HepG2 (cell line): Measurements from ENCODE around the gene SLC22A9. TPM values are rescaled to one million over a fixed set of nuclear protein-coding genes. Genes with fewer than 3 reads are reported as not detected.
A peak's percentile ranks its signal among the peaks of the same experiment; 100 is the strongest.

Experiments
- ASH2L ChIP-seq: fragments of 300-600, 200-600 bp; sonication (generic); IDR thresholded peaks from 2 replicates; pipeline ENCODE4 v1.7.0; 2017; ENCODE audit warnings: low read depth, mild to moderate bottlenecking, moderate library complexity, mixed read lengths, low read length; ENCODE audit not compliant: insufficient read length
- ATF1 ChIP-seq: IDR thresholded peaks from 2 replicates; pipeline ENCODE4 v1.6.1; 2016; ENCODE audit warnings: mild to moderate bottlenecking, control low read depth
- DPF2 ChIP-seq: sonication (generic); formaldehyde crosslinking; IDR thresholded peaks from 2 replicates; pipeline ENCODE4 v1.4.0; 2020; ENCODE audit warnings: mild to moderate bottlenecking, low read depth, missing genetic modification reagents, borderline replicate concordance
- ELF3 ChIP-seq: IDR thresholded peaks from 2 replicates; pipeline ENCODE4 v1.6.1; 2016; ENCODE audit warnings: missing genetic modification reagents, missing compliant biosample characterization
- FOXA1 ChIP-seq, 2 experiments: fragments of 450-650 bp in 1 of 2; sonication (generic) in 1 of 2; formaldehyde crosslinking in 1 of 2; IDR thresholded peaks; 2 replicates each; pipeline versions ENCODE4 v1.4.0 to v1.6.1; 2016 to 2020; ENCODE audit warnings: missing genetic modification reagents in 1 of 2
- HNF4G ChIP-seq, 2 experiments: sonication (generic) in 1 of 2; formaldehyde crosslinking in 1 of 2; IDR thresholded peaks; 2 replicates each; pipeline versions ENCODE4 v1.4.0 to v1.6.1; 2011 to 2020; ENCODE audit warnings: borderline replicate concordance in 2 of 2, low read depth in 2 of 2, mild to moderate bottlenecking in 2 of 2, low read length in 1 of 2, missing genetic modification reagents in 1 of 2, moderate library complexity in 1 of 2
- STAG1 ChIP-seq: sonication (generic); formaldehyde crosslinking; IDR thresholded peaks from 2 replicates; pipeline ENCODE4 v1.4.0; 2020; ENCODE audit warnings: missing genetic modification reagents
- TCF7 ChIP-seq: sonication (generic); IDR thresholded peaks from 2 replicates; pipeline ENCODE4 v1.6.1; 2016; ENCODE audit warnings: antibody characterized with exemption, low read depth
- TGIF2 ChIP-seq: IDR thresholded peaks from 2 replicates; pipeline ENCODE4 v1.6.1; 2016; ENCODE audit warnings: control low read depth, missing compliant biosample characterization
- YEATS4 ChIP-seq: sonication (generic); formaldehyde crosslinking; IDR thresholded peaks from 2 replicates; pipeline ENCODE4 v1.4.0; 2020; ENCODE audit warnings: missing genetic modification reagents, borderline replicate concordance
- ZNF510 ChIP-seq: sonication (generic); formaldehyde crosslinking; IDR thresholded peaks from 2 replicates; pipeline ENCODE4 v1.4.0; 2020; ENCODE audit warnings: low read depth, mild to moderate bottlenecking, missing genetic modification reagents
- ZNF552 ChIP-seq: sonication (generic); formaldehyde crosslinking; IDR thresholded peaks from 2 replicates; pipeline ENCODE4 v1.9.0; 2022; ENCODE audit warnings: missing genetic modification reagents, mild to moderate bottlenecking, borderline replicate concordance
- polyA plus RNA-seq, 8 experiments: library from polyadenylated mRNA; depleted of rRNA in 3 of 8; stranded (reverse) in 7 of 8; unstranded in 1 of 8; fragments of >200 nt; fragmentation: Illumina TruSeq in 4 of 8; extraction: Trizol in 4 of 8; gene quantifications; 2 replicates each; pipeline versions ENCODE4 v1.2.1 to v1.2.3, GENCODE V29; 2011 to 2016; ENCODE audit warnings: low read depth in 4 of 8, missing spikeins in 1 of 8, mixed read lengths in 1 of 8; ENCODE audit not compliant: insufficient read depth in 1 of 8
- total RNA-seq, 5 experiments: library from RNA; depleted of rRNA; stranded (reverse); fragments of >200 nt; fragmentation: Illumina TruSeq; extraction: Trizol; gene quantifications; 2 replicates each; pipeline ENCODE4 v1.2.3, GENCODE V29; 2016; ENCODE audit warnings: low read depth in 1 of 5
- TF ChIP-seq, protein P1 (sequence below): sonication (generic); formaldehyde crosslinking; IDR thresholded peaks from 2 replicates; pipeline ENCODE4 v1.4.0; 2020; ENCODE audit warnings: missing genetic modification reagents
- TF ChIP-seq, protein P2 (sequence below): sonication (generic); formaldehyde crosslinking; IDR thresholded peaks from 2 replicates; pipeline ENCODE4 v1.5.0; 2020; ENCODE audit warnings: missing genetic modification reagents
- TF ChIP-seq, protein P3 (sequence below): sonication (generic); formaldehyde crosslinking; IDR thresholded peaks from 2 replicates; pipeline ENCODE4 v1.4.0; 2020; ENCODE audit warnings: missing genetic modification reagents, mild to moderate bottlenecking, borderline replicate concordance
- TF ChIP-seq, protein P4 (sequence below): sonication (generic); formaldehyde crosslinking; IDR thresholded peaks from 2 replicates; pipeline ENCODE4 v1.8.0; 2022; ENCODE audit warnings: mild to moderate bottlenecking, missing genetic modification reagents; ENCODE audit not compliant: insufficient replicate concordance

SLC22A9 gene
- total and polyA plus RNA-seq, 2 of the 13 experiments (the other 11 are each of a cell fraction or from before 2014, with no cell fraction given), result 4.0 to 11.7 TPM

DNA sequence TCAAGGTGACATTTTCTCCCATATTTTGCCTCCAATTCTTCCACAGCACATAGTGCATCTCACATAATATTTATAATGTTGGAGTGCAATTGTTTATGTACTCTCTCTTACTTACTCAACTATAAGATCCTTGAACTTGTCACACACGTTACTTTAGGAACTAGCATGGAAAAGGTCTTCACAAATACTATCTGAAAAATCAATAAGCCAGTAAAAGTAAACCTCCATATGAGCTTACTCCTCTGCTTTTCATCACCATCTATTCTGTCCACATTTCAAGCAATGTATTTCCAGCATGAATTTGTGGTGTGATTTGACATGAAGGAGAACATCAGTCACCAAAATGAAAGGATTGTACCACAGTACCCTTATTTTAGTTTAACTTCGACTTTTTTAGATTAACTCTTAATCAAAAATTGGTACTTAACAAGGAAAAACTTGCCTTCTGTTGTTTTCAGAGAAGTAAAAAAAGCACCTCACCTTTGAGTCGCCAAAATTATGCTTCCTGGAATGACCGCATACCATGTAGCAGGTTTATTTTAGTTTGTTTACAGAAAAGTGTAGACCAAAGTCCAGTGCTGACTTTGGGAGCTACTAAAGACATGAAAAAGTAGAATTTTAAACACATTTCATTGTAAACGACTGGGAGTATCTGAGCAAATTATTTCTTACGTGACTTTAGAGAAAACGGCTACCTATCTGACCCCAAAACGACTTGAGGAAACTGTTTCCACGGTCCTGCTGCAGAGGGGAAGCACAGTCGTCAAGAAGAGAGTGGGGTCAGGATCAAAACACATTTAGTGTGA is at the start of gene SLC22A9 (continued):
- TF ChIP-seq, protein P1, sequence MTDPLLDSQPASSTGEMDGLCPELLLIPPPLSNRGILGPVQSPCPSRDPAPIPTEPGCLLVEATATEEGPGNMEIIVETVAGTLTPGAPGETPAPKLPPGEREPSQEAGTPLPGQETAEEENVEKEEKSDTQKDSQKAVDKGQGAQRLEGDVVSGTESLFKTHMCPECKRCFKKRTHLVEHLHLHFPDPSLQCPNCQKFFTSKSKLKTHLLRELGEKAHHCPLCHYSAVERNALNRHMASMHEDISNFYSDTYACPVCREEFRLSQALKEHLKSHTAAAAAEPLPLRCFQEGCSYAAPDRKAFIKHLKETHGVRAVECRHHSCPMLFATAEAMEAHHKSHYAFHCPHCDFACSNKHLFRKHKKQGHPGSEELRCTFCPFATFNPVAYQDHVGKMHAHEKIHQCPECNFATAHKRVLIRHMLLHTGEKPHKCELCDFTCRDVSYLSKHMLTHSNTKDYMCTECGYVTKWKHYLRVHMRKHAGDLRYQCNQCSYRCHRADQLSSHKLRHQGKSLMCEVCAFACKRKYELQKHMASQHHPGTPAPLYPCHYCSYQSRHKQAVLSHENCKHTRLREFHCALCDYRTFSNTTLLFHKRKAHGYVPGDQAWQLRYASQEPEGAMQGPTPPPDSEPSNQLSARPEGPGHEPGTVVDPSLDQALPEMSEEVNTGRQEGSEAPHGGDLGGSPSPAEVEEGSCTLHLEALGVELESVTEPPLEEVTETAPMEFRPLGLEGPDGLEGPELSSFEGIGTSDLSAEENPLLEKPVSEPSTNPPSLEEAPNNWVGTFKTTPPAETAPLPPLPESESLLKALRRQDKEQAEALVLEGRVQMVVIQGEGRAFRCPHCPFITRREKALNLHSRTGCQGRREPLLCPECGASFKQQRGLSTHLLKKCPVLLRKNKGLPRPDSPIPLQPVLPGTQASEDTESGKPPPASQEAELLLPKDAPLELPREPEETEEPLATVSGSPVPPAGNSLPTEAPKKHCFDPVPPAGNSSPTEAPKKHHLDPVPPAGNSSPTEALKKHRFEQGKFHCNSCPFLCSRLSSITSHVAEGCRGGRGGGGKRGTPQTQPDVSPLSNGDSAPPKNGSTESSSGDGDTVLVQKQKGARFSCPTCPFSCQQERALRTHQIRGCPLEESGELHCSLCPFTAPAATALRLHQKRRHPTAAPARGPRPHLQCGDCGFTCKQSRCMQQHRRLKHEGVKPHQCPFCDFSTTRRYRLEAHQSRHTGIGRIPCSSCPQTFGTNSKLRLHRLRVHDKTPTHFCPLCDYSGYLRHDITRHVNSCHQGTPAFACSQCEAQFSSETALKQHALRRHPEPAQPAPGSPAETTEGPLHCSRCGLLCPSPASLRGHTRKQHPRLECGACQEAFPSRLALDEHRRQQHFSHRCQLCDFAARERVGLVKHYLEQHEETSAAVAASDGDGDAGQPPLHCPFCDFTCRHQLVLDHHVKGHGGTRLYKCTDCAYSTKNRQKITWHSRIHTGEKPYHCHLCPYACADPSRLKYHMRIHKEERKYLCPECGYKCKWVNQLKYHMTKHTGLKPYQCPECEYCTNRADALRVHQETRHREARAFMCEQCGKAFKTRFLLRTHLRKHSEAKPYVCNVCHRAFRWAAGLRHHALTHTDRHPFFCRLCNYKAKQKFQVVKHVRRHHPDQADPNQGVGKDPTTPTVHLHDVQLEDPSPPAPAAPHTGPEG (CRISPR knock-in tag), result no peak
- no peak for TF ChIP-seq ZNF552 (CRISPR knock-in tag)
- TF ChIP-seq, protein P2, sequence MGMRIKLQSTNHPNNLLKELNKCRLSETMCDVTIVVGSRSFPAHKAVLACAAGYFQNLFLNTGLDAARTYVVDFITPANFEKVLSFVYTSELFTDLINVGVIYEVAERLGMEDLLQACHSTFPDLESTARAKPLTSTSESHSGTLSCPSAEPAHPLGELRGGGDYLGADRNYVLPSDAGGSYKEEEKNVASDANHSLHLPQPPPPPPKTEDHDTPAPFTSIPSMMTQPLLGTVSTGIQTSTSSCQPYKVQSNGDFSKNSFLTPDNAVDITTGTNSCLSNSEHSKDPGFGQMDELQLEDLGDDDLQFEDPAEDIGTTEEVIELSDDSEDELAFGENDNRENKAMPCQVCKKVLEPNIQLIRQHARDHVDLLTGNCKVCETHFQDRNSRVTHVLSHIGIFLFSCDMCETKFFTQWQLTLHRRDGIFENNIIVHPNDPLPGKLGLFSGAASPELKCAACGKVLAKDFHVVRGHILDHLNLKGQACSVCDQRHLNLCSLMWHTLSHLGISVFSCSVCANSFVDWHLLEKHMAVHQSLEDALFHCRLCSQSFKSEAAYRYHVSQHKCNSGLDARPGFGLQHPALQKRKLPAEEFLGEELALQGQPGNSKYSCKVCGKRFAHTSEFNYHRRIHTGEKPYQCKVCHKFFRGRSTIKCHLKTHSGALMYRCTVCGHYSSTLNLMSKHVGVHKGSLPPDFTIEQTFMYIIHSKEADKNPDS (CRISPR knock-in tag), result peak; percentile 89
- TF ChIP-seq TGIF2 (CRISPR knock-in tag), result peak; percentile 29; the same call in 1 of the 2 replicates
- 0 out of 2 replicates have a peak, but pooled peaks have one; percentile 20 for TF ChIP-seq ZNF510 (CRISPR knock-in tag)
- peak; percentile 93 for TF ChIP-seq ASH2L
- peak; percentile 40; the same call in 1 of the 2 replicates for TF ChIP-seq YEATS4
- TF ChIP-seq HNF4G (IDR thresholded peaks at IDR 0.05; ENCODE audit: borderline replicate concordance, low read depth, low read length), result peak; percentile 60; the same call in 1 of the 2 replicates
- TF ChIP-seq HNF4G (CRISPR knock-in tag; IDR thresholded peaks at IDR 0.05; ENCODE audit: borderline replicate concordance, low read depth), result 0 out of 2 replicates have a peak, but pooled peaks have one; percentile 13
- TF ChIP-seq STAG1 (CRISPR knock-in tag), result peak; percentile 5; the same call in 1 of the 2 replicates
- peak; percentile 61 for TF ChIP-seq ELF3 (CRISPR knock-in tag)
- TF ChIP-seq, protein P3, sequence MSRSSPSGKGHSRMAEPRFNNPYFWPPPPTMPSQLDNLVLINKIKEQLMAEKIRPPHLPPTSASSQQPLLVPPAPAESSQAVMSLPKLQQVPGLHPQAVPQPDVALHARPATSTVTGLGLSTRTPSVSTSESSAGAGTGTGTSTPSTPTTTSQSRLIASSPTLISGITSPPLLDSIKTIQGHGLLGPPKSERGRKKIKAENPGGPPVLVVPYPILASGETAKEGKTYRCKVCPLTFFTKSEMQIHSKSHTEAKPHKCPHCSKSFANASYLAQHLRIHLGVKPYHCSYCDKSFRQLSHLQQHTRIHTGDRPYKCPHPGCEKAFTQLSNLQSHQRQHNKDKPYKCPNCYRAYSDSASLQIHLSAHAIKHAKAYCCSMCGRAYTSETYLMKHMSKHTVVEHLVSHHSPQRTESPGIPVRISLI (CRISPR knock-in tag), result peak; percentile 68; the same call in 1 of the 2 replicates
- TF ChIP-seq FOXA1 (IDR thresholded peaks at IDR 0.05), result no peak
- peak; percentile 31; the same call in 1 of the 2 replicates for TF ChIP-seq FOXA1 (CRISPR knock-in tag; IDR thresholded peaks at IDR 0.05)
- TF ChIP-seq ATF1 (CRISPR knock-in tag), result 0 out of 2 replicates have a peak, but pooled peaks have one; percentile 35
- peak; percentile 14; the same call in 1 of the 2 replicates for TF ChIP-seq TCF7
- TF ChIP-seq DPF2 (CRISPR knock-in tag), result 0 out of 2 replicates have a peak, but pooled peaks have one; percentile 18
- TF ChIP-seq, protein P4, sequence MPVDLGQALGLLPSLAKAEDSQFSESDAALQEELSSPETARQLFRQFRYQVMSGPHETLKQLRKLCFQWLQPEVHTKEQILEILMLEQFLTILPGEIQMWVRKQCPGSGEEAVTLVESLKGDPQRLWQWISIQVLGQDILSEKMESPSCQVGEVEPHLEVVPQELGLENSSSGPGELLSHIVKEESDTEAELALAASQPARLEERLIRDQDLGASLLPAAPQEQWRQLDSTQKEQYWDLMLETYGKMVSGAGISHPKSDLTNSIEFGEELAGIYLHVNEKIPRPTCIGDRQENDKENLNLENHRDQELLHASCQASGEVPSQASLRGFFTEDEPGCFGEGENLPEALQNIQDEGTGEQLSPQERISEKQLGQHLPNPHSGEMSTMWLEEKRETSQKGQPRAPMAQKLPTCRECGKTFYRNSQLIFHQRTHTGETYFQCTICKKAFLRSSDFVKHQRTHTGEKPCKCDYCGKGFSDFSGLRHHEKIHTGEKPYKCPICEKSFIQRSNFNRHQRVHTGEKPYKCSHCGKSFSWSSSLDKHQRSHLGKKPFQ (CRISPR knock-in tag), result peak; percentile 31
